T-helper 17 cell (primary cell): ENCODE data around the gene SREBF1. TPM values are rescaled to one million over a fixed set of nuclear protein-coding genes. Genes with fewer than 3 reads are reported as not detected.
A peak's percentile ranks its signal among the peaks of the same experiment; 100 is the strongest.

Source experiments
- ATAC-seq: fragments of 150-1000 bp; cut with Tn5 transposase; 2 replicates; pipeline ENCODE4 v1.10.0; 2021; ENCODE audit warnings: mild to moderate bottlenecking, moderate library complexity
- DNase-seq, 3 donors: peaks; one replicate each; pipeline versions ENCODE4 v3.0.0 to v3.0.0-alpha.2; 2020 to 2021
- H3K9me3 ChIP-seq: one replicate; pipeline ENCODE4 v1.7.0; 2013; ENCODE audit warnings: low read length, mild to moderate bottlenecking; ENCODE audit not compliant: control insufficient read depth, poor library complexity, severe bottlenecking
- H3K27ac Mint-ChIP-seq: one replicate; pipeline ENCODE4 v1.8.0; 2022; ENCODE audit warnings: mild to moderate bottlenecking, moderate library complexity, mixed read lengths
- H3K27me3 Mint-ChIP-seq: one replicate; pipeline ENCODE4 v1.8.0; 2022; ENCODE audit warnings: mixed read lengths
- H3K36me3 Mint-ChIP-seq: one replicate; pipeline ENCODE4 v1.8.0; 2022; ENCODE audit warnings: low read depth, mixed read lengths
- H3K4me1 Mint-ChIP-seq: one replicate; pipeline ENCODE4 v1.8.0; 2022; ENCODE audit warnings: mild to moderate bottlenecking, mixed read lengths
- H3K4me3 Mint-ChIP-seq: one replicate; pipeline ENCODE4 v1.8.0; 2022; ENCODE audit warnings: mild to moderate bottlenecking, moderate library complexity, mixed read lengths
- total RNA-seq, 4 donors: library from RNA in 2 of 4; stranded (reverse) in 2 of 4; gene quantifications; one replicate each; pipeline ENCODE4 v1.2.3 and lab custom pipeline; 2022 to 2026

The SREBF1 gene
- total RNA-seq, 2 donors from 2014 or later = 198 to 241 TPM

DNA sequence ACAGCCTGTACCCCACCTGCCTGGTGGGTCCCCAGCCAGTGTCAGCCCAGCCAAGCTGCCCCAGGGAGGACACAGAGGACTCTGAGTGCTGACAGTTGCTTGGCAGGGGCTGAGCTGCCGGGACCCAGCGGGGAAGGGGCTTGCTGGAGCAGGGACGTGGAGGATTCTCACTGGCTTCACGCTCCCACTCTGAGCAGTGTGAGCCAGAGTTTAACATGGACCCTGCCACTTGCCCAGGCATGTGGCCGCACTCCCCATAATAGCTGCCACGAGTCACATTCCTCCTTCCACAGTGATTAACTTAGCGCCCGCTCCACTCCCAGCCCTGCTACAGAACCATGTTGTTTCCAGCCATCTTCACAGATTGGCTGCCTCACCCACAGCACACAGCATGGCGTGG, 31.2 kb downstream of the SREBF1 start:
- DNase-seq (no peak), ATAC-seq (no peak)
- no peak overlapping the region for H3K4me3 Mint-ChIP-seq
- H3K27ac Mint-ChIP-seq = peak overlapping the region; percentile 8
- no peaks in the 10 kb centered on the region for H3K27me3 Mint-ChIP-seq
- peaks cover 8% of the 10 kb centered on the region for H3K4me1 Mint-ChIP-seq
- H3K9me3 ChIP-seq = no peaks in the 10 kb centered on the region
- H3K36me3 Mint-ChIP-seq = peaks cover 2% of the 10 kb centered on the region

- Mint-ChIP-seq H3K27me3 (no peaks in the 10 kb centered on the region), H3K36me3 (peaks cover 2% of the 10 kb centered on the region), H3K4me3 (no peak overlapping the region), H3K4me1 (peaks cover 8% of the 10 kb centered on the region), H3K27ac (peak overlapping the region; percentile 47)
- H3K9me3 ChIP-seq = no peaks in the 10 kb centered on the region
- DNase-seq = no peak
- no peak for ATAC-seq
These were observed 32.8 kb downstream of the SREBF1 start for GRCh38 chr17:17804007-17804406.

- Mint-ChIP-seq H3K4me3 (no peak overlapping the region), H3K27me3 (no peaks in the 10 kb centered on the region), H3K27ac (no peak overlapping the region), H3K36me3 (peaks cover 2% of the 10 kb centered on the region), H3K4me1 (peaks cover 5% of the 10 kb centered on the region)
- no peak for ATAC-seq
- no peaks in the 10 kb centered on the region for H3K9me3 ChIP-seq
- DNase-seq = no peak
These were observed 34.8 kb downstream of the SREBF1 start for GRCh38 chr17:17801800-17802481.

- H3K4me3 Mint-ChIP-seq = no peak overlapping the region
- H3K36me3 Mint-ChIP-seq = peaks cover 2% of the 10 kb centered on the region
- no peak overlapping the region for H3K27ac Mint-ChIP-seq
- ATAC-seq (no peak), DNase-seq (no peak)
- no peaks in the 10 kb centered on the region for H3K9me3 ChIP-seq
- no peaks in the 10 kb centered on the region for H3K4me1 Mint-ChIP-seq
- no peaks in the 10 kb centered on the region for H3K27me3 Mint-ChIP-seq
These were observed 36.2 kb downstream of the SREBF1 start for GRCh38 chr17:17800504-17801021.

DNA sequence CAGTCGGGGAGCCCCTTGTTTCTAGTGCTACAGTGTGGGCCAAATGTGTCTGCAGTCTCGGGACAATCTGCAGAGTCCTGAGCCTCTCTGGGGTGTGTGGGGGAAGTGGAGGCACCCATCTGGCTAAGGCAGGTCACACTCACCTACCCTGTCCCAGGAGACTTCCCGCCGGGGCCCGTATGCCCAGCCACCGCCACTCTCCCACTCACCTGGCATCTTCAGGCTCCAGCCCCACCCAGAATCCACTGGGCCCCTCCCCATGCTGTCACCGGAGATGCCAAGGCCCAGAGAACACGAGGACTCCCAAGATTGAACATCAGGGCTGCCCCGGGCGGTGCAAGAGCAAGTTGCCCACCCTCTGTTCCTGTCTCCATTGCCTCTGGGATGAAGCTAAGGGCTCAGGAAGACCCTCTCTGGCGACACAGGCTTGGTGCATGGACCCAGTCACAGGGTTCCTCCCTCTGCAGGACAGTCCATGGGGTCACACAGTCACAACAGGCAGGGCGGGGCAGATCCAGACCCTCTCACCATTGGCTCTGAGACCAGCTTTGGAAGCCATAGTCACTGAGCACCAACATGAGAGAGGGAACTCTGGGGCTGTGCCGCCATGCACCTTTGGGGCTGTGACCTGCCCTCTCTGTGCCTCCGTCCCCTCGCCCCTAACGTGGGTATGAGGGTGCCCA, 38.1 kb downstream of the SREBF1 start:
- H3K4me1 Mint-ChIP-seq = peaks cover 4% of the 10 kb centered on the region
- DNase-seq (no peak), ATAC-seq (no peak)
- H3K27me3 Mint-ChIP-seq = no peaks in the 10 kb centered on the region
- H3K36me3 Mint-ChIP-seq = no peaks in the 10 kb centered on the region
- no peak overlapping the region for H3K27ac Mint-ChIP-seq
- H3K4me3 Mint-ChIP-seq = no peak overlapping the region
- H3K9me3 ChIP-seq = no peaks in the 10 kb centered on the region

- Mint-ChIP-seq H3K27me3 (no peaks in the 10 kb centered on the region), H3K36me3 (no peaks in the 10 kb centered on the region), H3K27ac (no peak overlapping the region), H3K4me1 (peaks cover 9% of the 10 kb centered on the region), H3K4me3 (no peak overlapping the region)
- ATAC-seq (no peak), DNase-seq (no peak)
- no peaks in the 10 kb centered on the region for H3K9me3 ChIP-seq
These were observed 38.7 kb downstream of the SREBF1 start for GRCh38 chr17:17798010-17798556.

- DNase-seq (no peak), ATAC-seq (no peak)
- Mint-ChIP-seq H3K36me3 (no peaks in the 10 kb centered on the region), H3K4me1 (peaks cover 12% of the 10 kb centered on the region), H3K27me3 (no peaks in the 10 kb centered on the region), H3K27ac (no peak overlapping the region), H3K4me3 (no peak overlapping the region)
- no peaks in the 10 kb centered on the region for H3K9me3 ChIP-seq
These were observed 39.5 kb downstream of the SREBF1 start for GRCh38 chr17:17797119-17797809.

DNA sequence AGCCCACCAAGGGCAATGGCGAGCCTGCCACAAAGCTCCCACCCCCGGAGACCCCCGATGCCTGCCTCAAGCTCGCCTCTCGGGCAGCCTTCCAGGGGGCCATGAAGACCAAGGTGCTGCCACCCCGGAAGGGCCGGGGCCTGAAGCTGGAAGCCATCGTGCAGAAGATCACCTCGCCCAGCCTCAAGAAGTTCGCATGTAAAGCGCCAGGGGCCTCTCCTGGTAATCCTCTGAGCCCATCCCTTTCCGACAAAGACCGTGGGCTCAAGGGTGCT, 40.1 kb downstream of the SREBF1 start:
- no peaks in the 10 kb centered on the region for H3K9me3 ChIP-seq
- peaks cover 17% of the 10 kb centered on the region for H3K4me1 Mint-ChIP-seq
- no peak for DNase-seq
- H3K36me3 Mint-ChIP-seq = no peaks in the 10 kb centered on the region
- H3K4me3 Mint-ChIP-seq = no peak overlapping the region
- ATAC-seq = no peak
- no peak overlapping the region for H3K27ac Mint-ChIP-seq
- no peaks in the 10 kb centered on the region for H3K27me3 Mint-ChIP-seq

DNA sequence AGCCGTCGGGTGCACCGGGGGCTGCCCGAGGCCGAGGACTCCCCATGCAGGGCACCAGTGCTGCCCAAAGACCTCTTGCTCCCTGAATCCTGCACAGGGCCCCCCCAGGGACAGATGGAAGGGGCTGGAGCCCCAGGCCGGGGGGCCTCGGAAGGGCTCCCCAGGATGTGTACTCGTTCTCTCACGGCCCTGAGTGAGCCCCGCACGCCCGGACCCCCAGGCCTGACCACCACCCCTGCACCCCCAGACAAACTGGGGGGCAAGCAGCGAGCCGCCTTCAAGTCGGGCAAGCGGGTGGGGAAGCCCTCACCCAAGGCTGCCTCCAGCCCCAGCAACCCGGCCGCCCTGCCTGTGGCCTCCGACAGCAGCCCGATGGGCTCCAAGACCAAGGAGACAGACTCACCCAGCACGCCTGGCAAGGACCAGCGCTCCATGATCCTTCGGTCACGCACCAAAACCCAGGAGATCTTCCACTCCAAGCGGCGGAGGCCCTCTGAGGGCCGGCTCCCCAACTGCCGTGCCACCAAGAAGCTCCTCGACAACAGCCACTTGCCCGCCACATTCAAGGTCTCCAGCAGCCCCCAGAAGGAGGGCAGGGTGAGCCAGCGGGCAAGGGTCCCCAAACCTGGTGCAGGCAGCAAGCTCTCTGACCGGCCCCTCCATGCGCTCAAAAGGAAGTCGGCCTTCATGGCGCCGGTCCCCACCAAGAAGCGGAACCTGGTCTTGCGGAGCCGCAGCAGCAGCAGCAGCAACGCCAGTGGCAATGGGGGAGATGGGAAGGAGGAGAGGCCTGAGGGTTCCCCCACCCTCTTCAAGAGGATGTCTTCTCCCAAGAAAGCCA, 40.6 kb downstream of the SREBF1 start:
- Mint-ChIP-seq H3K27ac (no peak overlapping the region), H3K27me3 (no peaks in the 10 kb centered on the region), H3K4me3 (no peak overlapping the region), H3K4me1 (peaks cover 20% of the 10 kb centered on the region), H3K36me3 (no peaks in the 10 kb centered on the region)
- ATAC-seq (no peak), DNase-seq (no peak)
- no peaks in the 10 kb centered on the region for H3K9me3 ChIP-seq

GRCh38 chr17:17795296-17795695, 41.5 kb downstream of the SREBF1 start:
- H3K4me3 Mint-ChIP-seq = no peak overlapping the region
- no peaks in the 10 kb centered on the region for H3K27me3 Mint-ChIP-seq
- no peaks in the 10 kb centered on the region for H3K9me3 ChIP-seq
- ATAC-seq (no peak), DNase-seq (no peak)
- H3K4me1 Mint-ChIP-seq = peaks cover 20% of the 10 kb centered on the region
- no peak overlapping the region for H3K27ac Mint-ChIP-seq
- no peaks in the 10 kb centered on the region for H3K36me3 Mint-ChIP-seq

DNA sequence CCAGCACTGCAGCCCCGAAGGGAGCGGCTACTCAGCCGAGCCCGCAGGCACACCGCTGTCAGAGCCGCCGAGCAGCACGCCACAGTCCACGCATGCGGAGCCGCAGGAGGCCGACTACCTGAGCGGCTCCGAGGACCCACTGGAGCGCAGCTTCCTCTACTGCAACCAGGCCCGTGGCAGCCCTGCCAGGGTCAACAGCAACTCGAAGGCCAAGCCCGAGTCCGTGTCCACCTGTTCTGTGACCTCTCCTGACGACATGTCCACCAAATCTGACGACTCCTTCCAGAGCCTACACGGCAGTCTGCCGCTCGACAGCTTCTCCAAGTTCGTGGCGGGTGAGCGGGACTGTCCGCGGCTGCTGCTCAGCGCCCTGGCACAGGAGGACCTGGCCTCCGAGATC, 42.4 kb downstream of the SREBF1 start:
- Mint-ChIP-seq H3K36me3 (no peaks in the 10 kb centered on the region), H3K4me3 (no peak overlapping the region), H3K27me3 (no peaks in the 10 kb centered on the region), H3K4me1 (peaks cover 23% of the 10 kb centered on the region), H3K27ac (peak overlapping the region; percentile 82)
- ATAC-seq (no peak), DNase-seq (no peak)
- no peaks in the 10 kb centered on the region for H3K9me3 ChIP-seq

- Mint-ChIP-seq H3K4me1 (peaks cover 23% of the 10 kb centered on the region), H3K27ac (peak overlapping the region; percentile 82), H3K4me3 (peak overlapping the region; percentile 69), H3K36me3 (no peaks in the 10 kb centered on the region), H3K27me3 (no peaks in the 10 kb centered on the region)
- DNase-seq (no peak), ATAC-seq (no peak)
- H3K9me3 ChIP-seq = no peaks in the 10 kb centered on the region
These were observed 43.2 kb downstream of the SREBF1 start for GRCh38 chr17:17793378-17794214.
